ENCODE data around the gene ERC2. TPM values are rescaled to one million over a fixed set of nuclear protein-coding genes. Genes with fewer than 3 reads are reported as not detected.

The ERC2 gene
- total and polyA plus RNA-seq, 11 donors = 0.16 to 3.8 (median 1.6) TPM

GRCh38 chr3:55658270-55658669 is 810.0 kb downstream of the ERC2 start:
- Histone ChIP-seq H3K27me3 (peaks cover 0 to 3% (median 0%) of the 10 kb centered on the region in 9 donors), H3K27ac (no peak overlapping the region), H3K36me3 (no peaks in the 10 kb centered on the region), H3K4me3 (no peak overlapping the region), H3K4me1 (no peaks in the 10 kb centered on the region), H3K9me3 (no peaks in the 10 kb centered on the region)
- intact Hi-C loops (cut with DNase I) = no loop called here
- 96 to 100% (median 97%) methylated on average over 1 of the region's 1 CpG for WGBS, 4 donors
- TF ChIP-seq POLR2A (IDR thresholded peaks at IDR 0.05) = no peak
- no peak for TF ChIP-seq CTCF (IDR thresholded peaks at IDR 0.05)
- DNase-seq (no peak), ATAC-seq (no peak)

- no peaks in the 10 kb centered on the region for H3K36me3 ChIP-seq
- ATAC-seq = no peak
- no peaks in the 10 kb centered on the region for H3K9me3 ChIP-seq
- TF ChIP-seq POLR2A (IDR thresholded peaks at IDR 0.05) (no peak), CTCF (IDR thresholded peaks at IDR 0.05) (no peak)
- intact Hi-C loops (cut with DNase I) = no loop called here
- no peak overlapping the region for H3K27ac ChIP-seq
- no peaks in the 10 kb centered on the region for H3K27me3 ChIP-seq
- H3K4me3 ChIP-seq = no peak overlapping the region
- WGBS, 4 donors = 80 to 84% (median 82%) methylated on average over 1 of the region's 1 CpG
- H3K4me1 ChIP-seq = no peaks in the 10 kb centered on the region
- no peak for DNase-seq
These were observed 812.7 kb downstream of the ERC2 start for GRCh38 chr3:55655544-55655943.

GRCh38 chr3:55654123-55654760 is 814.0 kb downstream of the ERC2 start:
- Histone ChIP-seq H3K9me3 (no peaks in the 10 kb centered on the region), H3K27me3 (no peaks in the 10 kb centered on the region), H3K27ac (no peak overlapping the region), H3K36me3 (no peaks in the 10 kb centered on the region), H3K4me3 (no peak overlapping the region), H3K4me1 (no peaks in the 10 kb centered on the region)
- ATAC-seq (no peak), DNase-seq (no peak)
- intact Hi-C loops (cut with DNase I) = no loop called here
- 55 to 61% (median 58%) methylated on average over 7 of the region's 7 CpGs for WGBS, 4 donors
- TF ChIP-seq CTCF (IDR thresholded peaks at IDR 0.05) = no peak
- TF ChIP-seq POLR2A (IDR thresholded peaks at IDR 0.05) = no peak

GRCh38 chr3:55651011-55651410 is 817.3 kb downstream of the ERC2 start:
- ATAC-seq (no peak), DNase-seq (no peak)
- 75 to 91% (median 83%) methylated on average over 3 of the region's 3 CpGs for WGBS, 4 donors
- Histone ChIP-seq H3K4me1 (no peaks in the 10 kb centered on the region), H3K9me3 (no peaks in the 10 kb centered on the region), H3K27ac (no peak overlapping the region), H3K27me3 (peaks cover 0 to 14% (median 0%) of the 10 kb centered on the region in 9 donors), H3K36me3 (no peaks in the 10 kb centered on the region), H3K4me3 (no peak overlapping the region)
- TF ChIP-seq CTCF (IDR thresholded peaks at IDR 0.05) = no peak
- TF ChIP-seq POLR2A (IDR thresholded peaks at IDR 0.05) = no peak
- intact Hi-C loops (cut with DNase I) = no loop called here

All from heart left ventricle (tissue), 16 donors.